K562 (cell line): ENCODE results near the gene ZNF609. TPM values are rescaled to one million over a fixed set of nuclear protein-coding genes. Genes with fewer than 3 reads are reported as not detected.

Experiments
- ATAC-seq: fragments of 200-7000 bp; cut with Tn5 transposase; 3 replicates; pipeline ENCODE4 v1.9.1; 2020; ENCODE audit warnings: moderate library complexity
- BruUV-seq: library from RNA; stranded (reverse); fragments of 400-500 nt; replicated peaks from 2 replicates; lab custom pipeline; 2021; lab: Mats Ljungman, UMichigan
- CTCF ChIA-PET: fragments of 300-600 bp; formaldehyde crosslinking; extraction: SDS; loops from one replicate; lab custom pipeline; 2021; ENCODE audit warnings: low intra/inter-chr PET ratio; lab: Yijun Ruan, JAX
- POLR2A ChIA-PET: fragments of 300-600, 350-650 bp; sonication (Branson Sonifier 250); formaldehyde crosslinking; extraction: SDS; loops from one replicate; lab custom pipeline; 2021; ENCODE audit warnings: antibody characterized with exemption, inconsistent platforms; lab: Yijun Ruan, JAX
- DNase-seq, 4 experiments: peaks; one replicate each; pipeline versions ENCODE4 v3.0.0 to v3.0.0-alpha.2; 2011 to 2018; ENCODE audit warnings: low spot score in 3 of 4, mixed read lengths in 3 of 4; ENCODE audit errors: extremely low read depth in 1 of 4
- FAIRE-seq: peaks from 2 replicates; lab custom pipeline; 2011; peaks lifted over from hg19 to GRCh38; lab: Jason Lieb, UNC
- H2AFZ ChIP-seq: 2 replicates; pipeline ENCODE4 v1.6.0; 2011; ENCODE audit warnings: low read depth, low read length, control low read depth, inconsistent platforms
- H3K27ac ChIP-seq: fragments of 200-600 bp; 3 replicates; pipeline ENCODE4 v1.8.0; 2011; ENCODE audit warnings: low read depth, mild to moderate bottlenecking, control low read depth, inconsistent platforms, low read length, moderate library complexity, mixed read lengths; ENCODE audit errors: extremely low read depth
- H3K27me3 ChIP-seq, 2 experiments: fragments of 300-600 bp in 1 of 2; 2 replicates in 1 of 2; 3 replicates in 1 of 2; pipeline versions ENCODE4 v1.6.0 to v1.8.0; 2011; ENCODE audit warnings: inconsistent platforms in 2 of 2, low read length in 2 of 2, mild to moderate bottlenecking in 1 of 2, mixed read lengths in 1 of 2, moderate library complexity in 1 of 2; ENCODE audit not compliant: control insufficient read depth in 2 of 2, insufficient read depth in 2 of 2
- H3K36me3 ChIP-seq: fragments of 300-600 bp; 3 replicates; pipeline ENCODE4 v1.8.0; 2011; ENCODE audit warnings: mild to moderate bottlenecking, low read length, inconsistent platforms; ENCODE audit not compliant: control insufficient read depth, insufficient read depth
- H3K4me1 ChIP-seq, 2 experiments: fragments of 200-600 bp in 1 of 2; replicated peaks in 1 of 2; 2 replicates in 1 of 2; 3 replicates in 1 of 2; pipeline versions ENCODE4 v1.5.1 to v1.8.0; 2011; ENCODE audit warnings: inconsistent platforms in 2 of 2, low read length in 2 of 2, mild to moderate bottlenecking in 1 of 2, mixed read lengths in 1 of 2, moderate library complexity in 1 of 2; ENCODE audit not compliant: control insufficient read depth in 2 of 2, insufficient read depth in 2 of 2
- H3K4me2 ChIP-seq: 2 replicates; pipeline ENCODE4 v1.6.1; 2011; ENCODE audit warnings: low read length, control low read depth, inconsistent platforms, mixed read lengths; ENCODE audit not compliant: insufficient read depth
- H3K4me3 ChIP-seq: fragments of 200-600 bp; sonication (generic), shearing (Covaris generic); 2 replicates; pipeline ENCODE4 v1.5.1; 2016; ENCODE audit warnings: control low read depth, inconsistent platforms
- H3K79me2 ChIP-seq: fragments of 200-600 bp; 3 replicates; pipeline ENCODE4 v1.8.0; 2011; ENCODE audit warnings: low read length, inconsistent platforms; ENCODE audit not compliant: control insufficient read depth, insufficient read depth
- H3K9ac ChIP-seq, 2 experiments: 2 replicates each; pipeline versions ENCODE4 v1.6.0 to v1.6.1; 2011; ENCODE audit warnings: low read depth in 2 of 2, low read length in 2 of 2, control low read depth in 1 of 2, inconsistent platforms in 1 of 2, mild to moderate bottlenecking in 1 of 2, mixed read lengths in 1 of 2; ENCODE audit not compliant: insufficient read depth in 1 of 2
- H3K9me1 ChIP-seq: one replicate; pipeline ENCODE4 v1.6.0; 2011; ENCODE audit warnings: inconsistent platforms, mild to moderate bottlenecking, low read length, moderate library complexity; ENCODE audit not compliant: control insufficient read depth, insufficient read depth
- H3K9me3 ChIP-seq: replicated peaks from 2 replicates; pipeline ENCODE4 v1.5.1; 2011; ENCODE audit warnings: low read depth, low read length, inconsistent platforms; ENCODE audit not compliant: control insufficient read depth, insufficient read depth
- H4K20me1 ChIP-seq: replicated peaks from 2 replicates; pipeline ENCODE4 v1.6.1; 2011; ENCODE audit warnings: low read length, inconsistent platforms, mixed read lengths; ENCODE audit not compliant: control insufficient read depth, insufficient read depth
- DPF2 ChIP-seq: fragments of 450-650 bp; IDR thresholded peaks from 2 replicates; pipeline ENCODE4 v1.6.1; 2016
- GABPA ChIP-seq: fragments of 200-800 bp; sonication (Bioruptor generic); conservative IDR thresholded peaks from 2 replicates; pipeline ENCODE4 v1.6.1; 2016; ENCODE audit warnings: low read depth, missing genetic modification characterization, missing compliant biosample characterization
- NFIC ChIP-seq: fragments of 450-650 bp; IDR thresholded peaks from 2 replicates; pipeline ENCODE4 v1.6.1; 2017; ENCODE audit warnings: mild to moderate bottlenecking, inconsistent platforms
- PKNOX1 ChIP-seq: fragments of 450-650 bp; IDR thresholded peaks from 2 replicates; pipeline ENCODE4 v1.6.1; 2016
- PRDM10 ChIP-seq: fragments of 450-650 bp; IDR thresholded peaks from 2 replicates; pipeline ENCODE4 v1.6.1; 2018; ENCODE audit not compliant: partially characterized antibody
- SAFB ChIP-seq: fragments of 200-400 bp; formaldehyde crosslinking; IDR thresholded peaks from 2 replicates; pipeline ENCODE4 v1.6.1; 2017; ENCODE audit warnings: low read depth, low read length, borderline replicate concordance
- ZBED1 ChIP-seq: IDR thresholded peaks from 2 replicates; pipeline ENCODE4 v1.6.1; 2014
- WGBS: fragments of 100-300 bp; shearing (Covaris generic); methylation state at CpG from one replicate; pipeline ENCODE4 v1.1.6; 2016; ENCODE audit warnings: low coverage, mixed read lengths; ENCODE audit not compliant: insufficient coverage; ENCODE audit errors: missing lambda C conversion rate; 5-methylcytosine and 5-hydroxymethylcytosine counted together
- in situ Hi-C: fragments of 300-500 bp; cut with MboI; formaldehyde crosslinking; loops from 4 replicates; pipeline ENCODE4 v1.15.0; 2018; ENCODE audit warnings: inconsistent platforms, mixed read lengths
- intact Hi-C: fragments of 100-400 bp; cut with micrococcal nuclease; formaldehyde crosslinking; loops from 2 replicates; pipeline ENCODE4 v1.14.2; 2022
- polyA plus RNA-seq, 8 experiments: library from polyadenylated mRNA; depleted of rRNA in 4 of 8; stranded (reverse) in 5 of 8; unstranded in 3 of 8; fragments of >200 nt; fragmentation: Nextera tagmentation in 2 of 8; fragmentation: Illumina TruSeq in 1 of 8; extraction: Ambion mirVana in 2 of 8; extraction: Trizol in 1 of 8; gene quantifications; 2 replicates each; pipeline versions ENCODE4 v1.2.1 to v1.2.3, GENCODE V29; 2011 to 2014; ENCODE audit warnings: inconsistent platforms in 1 of 8, missing spikeins in 1 of 8
- total RNA-seq, 7 experiments: library from RNA; depleted of rRNA in 6 of 7; stranded (reverse); fragments of >200 nt in 6 of 7; fragmentation: Illumina TruSeq in 2 of 7; extraction: Trizol in 2 of 7; gene quantifications; 2 replicates each; pipeline versions ENCODE4 v1.2.1 to v1.2.3, GENCODE V29; 2011 to 2021; ENCODE audit warnings: low replicate concordance in 1 of 7

ZNF609 gene
- total and polyA plus RNA-seq, 9 of the 15 experiments (the other 6 are each of a cell fraction or from before 2014, with no cell fraction given): 3.0 to 38.7 (median 17.8) TPM

GRCh38 chr15:64597477-64597822, 137.1 kb downstream of the ZNF609 start:
- no peak overlapping the region for H2AFZ ChIP-seq
- FAIRE-seq: no peak
- H3K4me2 ChIP-seq: peak overlapping the region; percentile 12; the same call in 1 of the 2 replicates
- CTCF ChIA-PET: no interaction called here
- peaks cover 80% of the 10 kb centered on the region for H3K79me2 ChIP-seq
- 0% methylated on average over 1 of the region's 1 CpG for WGBS
- TF ChIP-seq NFIC: peak; percentile 87
- TF ChIP-seq DPF2: 0 out of 2 replicates have a peak, but pooled peaks have one; percentile 1
- 0 out of 2 replicates have a peak, but pooled peaks have one; percentile 3 for TF ChIP-seq PKNOX1
- TF ChIP-seq GABPA: no peak
- no peak for TF ChIP-seq PRDM10
- TF ChIP-seq SAFB: no peak
- no peak for TF ChIP-seq ZBED1
- TF ChIP-seq, all 486 proteins: peak for 3
- H3K36me3 ChIP-seq: no peaks in the 10 kb centered on the region
- H3K4me1 ChIP-seq: peaks cover 0 to 14% of the 10 kb centered on the region in 2 experiments; a peak in 3 of 5 replicates
- no peaks in the 10 kb centered on the region for H3K27me3 ChIP-seq
- intact Hi-C loops: no loop called here
- in situ Hi-C loops: no loop called here
- H3K4me3 ChIP-seq: no peak overlapping the region
- no peaks in the 10 kb centered on the region for H3K9me1 ChIP-seq
- no TSS peak for BruUV-seq
- no peak overlapping the region for H3K9ac ChIP-seq
- H3K9me3 ChIP-seq: no peaks in the 10 kb centered on the region
- POLR2A ChIA-PET: interaction anchor here (2.0 kb wide), 1 partner anchor 10 kb away, joined by 13 read pairs; no protein-coding TSS in a partner anchor
- DNase-seq (no peak), ATAC-seq (no peak)
- no peak overlapping the region for H3K27ac ChIP-seq
- H4K20me1 ChIP-seq: peaks cover 22% of the 10 kb centered on the region
